Muscle of back (tissue), 13 donors: ENCODE results near the gene MGRN1. TPM values are rescaled to one million over a fixed set of nuclear protein-coding genes. Genes with fewer than 3 reads are reported as not detected.

Experiments used
- DNase-seq, 3 donors: peaks; one replicate each; pipeline versions ENCODE4 v3.0.0 to v3.0.0-alpha.2; 2013
- long read RNA-seq, 9 donors: transcript quantifications; one replicate each; lab custom pipeline, GENCODE V29; 2026
- polyA plus RNA-seq, 10 donors: library from polyadenylated mRNA; unstranded; fragments of 120-200 nt; gene quantifications; one replicate each; pipeline ENCODE4 v1.2.1, GENCODE V29; 2013; ENCODE audit not compliant: insufficient read length in 10 of 10

The MGRN1 gene
- 10 to 100 TPM; 30.9 to 42.7 (median 36.9) TPM for polyA plus RNA-seq
- long read RNA-seq, donor 1, partial matches to known transcripts: 0 of 5 reads
- long read RNA-seq, donor 1, other reads (novel, unspliced or antisense): 0 of 5 reads
- long read RNA-seq, donor 2, full-length matches to known transcripts: 3 of 3 reads
- long read RNA-seq, donor 2, partial matches to known transcripts: 0 of 3 reads
- long read RNA-seq, donor 2, other reads (novel, unspliced or antisense): 0 of 3 reads
- long read RNA-seq, donor 3, partial matches to known transcripts: 0 of 1 reads
- long read RNA-seq, donor 3, other reads (novel, unspliced or antisense): 0 of 1 reads
- long read RNA-seq, donor 4, partial matches to known transcripts: 0 of 2 reads
- long read RNA-seq, donor 4, other reads (novel, unspliced or antisense): 0 of 2 reads
- long read RNA-seq, donor 5, partial matches to known transcripts: 0 of 1 reads
- long read RNA-seq, donor 5, other reads (novel, unspliced or antisense): 0 of 1 reads
- long read RNA-seq, donor 6, transcript MGRN1-201 (17 exons, 3,968 nt): major isoform, 5 of 6 reads
- long read RNA-seq, donor 6, partial matches to known transcripts: 0 of 6 reads
- long read RNA-seq, donor 6, other reads (novel, unspliced or antisense): 0 of 6 reads
- long read RNA-seq, donor 7, full-length matches to known transcripts: 5 of 5 reads
- long read RNA-seq, donor 7, partial matches to known transcripts: 0 of 5 reads
- long read RNA-seq, donor 7, other reads (novel, unspliced or antisense): 0 of 5 reads
- long read RNA-seq, donor 8, partial matches to known transcripts: 14 of 17 reads
- long read RNA-seq, donor 8, other reads (novel, unspliced or antisense): 0 of 17 reads
- long read RNA-seq, donor 9, full-length matches to known transcripts: 1 of 1 reads
- long read RNA-seq, donor 9, partial matches to known transcripts: 0 of 1 reads
- long read RNA-seq, donor 9, other reads (novel, unspliced or antisense): 0 of 1 reads

- peak; percentile 98 to 99 (median 98) for DNase-seq
These were observed at the start of gene MGRN1 for GRCh38 chr16:4624015-4624826. Gene MGRN1 (plus strand): TSS chr16:4624826. CDS start chr16:4624961, 135 bp downstream.

GRCh38 chr16:4574919-4575705 lies 49.5 kb upstream of the MGRN1 start:
- DNase-seq: no peak

GRCh38 chr16:4576008-4576407 lies 48.6 kb upstream of the MGRN1 start:
- DNase-seq: no peak

GRCh38 chr16:4578961-4579530 lies 45.6 kb upstream of the MGRN1 start:
- DNase-seq: no peak

- DNase-seq: no peak
These were observed 44.4 kb upstream of the MGRN1 start for GRCh38 chr16:4580250-4580649.

- no peak for DNase-seq
These were observed 40.7 kb upstream of the MGRN1 start for GRCh38 chr16:4583906-4584305.

GRCh38 chr16:4586291-4586690 lies 38.3 kb upstream of the MGRN1 start:
- peak in 1 of 3 donors; percentile 49 for DNase-seq

- DNase-seq: no peak
These were observed 36.2 kb upstream of the MGRN1 start for GRCh38 chr16:4588386-4588785.

- no peak for DNase-seq
These were observed 35.7 kb upstream of the MGRN1 start for GRCh38 chr16:4588961-4589360.

GRCh38 chr16:4591191-4591590 lies 33.4 kb upstream of the MGRN1 start:
- DNase-seq: no peak

- no peak for DNase-seq
These were observed 32.7 kb upstream of the MGRN1 start for GRCh38 chr16:4591706-4592470.

- DNase-seq: peak in 1 of 3 donors; percentile 58
These were observed 31.5 kb upstream of the MGRN1 start for GRCh38 chr16:4593086-4593485.

GRCh38 chr16:4594433-4595410 lies 29.9 kb upstream of the MGRN1 start:
- no peak for DNase-seq

GRCh38 chr16:4597174-4597573 lies 27.5 kb upstream of the MGRN1 start:
- DNase-seq: no peak

- no peak for DNase-seq
These were observed 25.6 kb upstream of the MGRN1 start for GRCh38 chr16:4599037-4599436.

GRCh38 chr16:4599545-4599944 lies 25.1 kb upstream of the MGRN1 start:
- DNase-seq: no peak

- DNase-seq: peak; percentile 58 to 92 (median 88)
These were observed 23.4 kb upstream of the MGRN1 start for GRCh38 chr16:4601036-4601863.

GRCh38 chr16:4601864-4602186 lies 22.8 kb upstream of the MGRN1 start:
- no peak for DNase-seq
